ENCODE results near the gene PHF2. TPM values are rescaled to one million over a fixed set of nuclear protein-coding genes. Genes with fewer than 3 reads are reported as not detected.

The PHF2 gene
- total RNA-seq, 1 experiment from 2014 or later: 32.2 TPM

DNA sequence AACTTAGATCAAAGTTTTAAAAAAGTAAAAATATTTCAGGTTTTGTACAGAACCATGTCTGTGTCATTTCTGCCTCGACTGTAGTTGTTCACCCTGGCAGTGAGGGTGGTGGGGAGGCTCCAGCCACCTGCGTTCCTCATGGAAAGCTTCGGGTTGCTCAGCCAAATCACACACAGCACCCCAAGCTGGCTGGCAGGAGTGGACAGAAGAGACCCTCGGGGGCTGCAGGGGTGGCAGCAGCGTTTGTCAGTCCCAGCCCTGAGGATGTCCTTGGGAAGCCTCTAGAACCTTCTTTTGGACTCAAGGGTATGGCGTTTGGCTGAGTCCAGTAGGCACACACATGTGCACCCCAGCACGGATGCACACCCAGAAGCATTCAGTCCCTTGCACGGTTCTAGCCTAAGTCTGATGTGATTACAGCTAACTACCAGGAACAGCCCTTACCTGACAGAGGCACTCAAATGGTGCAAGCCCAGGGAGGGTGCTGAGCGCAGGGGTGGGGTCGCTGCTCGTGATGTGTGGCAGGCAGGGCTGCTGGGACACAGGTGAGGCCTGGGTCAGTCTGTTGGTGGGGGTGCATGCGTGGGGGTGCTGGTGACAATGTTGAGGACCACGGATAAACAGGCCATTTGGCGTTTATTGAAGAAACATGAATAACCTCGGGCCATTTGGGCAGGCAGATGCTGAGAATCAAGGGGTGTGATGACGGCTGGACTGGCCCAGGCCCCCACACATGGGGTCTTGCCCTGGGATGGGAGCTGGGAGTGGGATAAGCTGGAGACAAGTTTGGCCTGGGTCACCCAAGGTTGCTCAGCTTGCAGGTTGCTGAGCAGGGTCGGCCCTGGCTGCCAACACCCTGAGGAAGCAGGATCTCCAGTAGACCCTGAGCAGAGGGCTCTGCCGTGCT is 103.4 kb downstream of the PHF2 start:
- H3K9me3 ChIP-seq (replicated peaks): no peaks in the 10 kb centered on the region
- H3K27me3 ChIP-seq: no peaks in the 10 kb centered on the region
- H3K27ac ChIP-seq: no peak overlapping the region
- no peaks in the 10 kb centered on the region; the same call in 1 of the 2 replicates for H3K36me3 ChIP-seq
- no peak for DNase-seq
- no peak overlapping the region for H3K4me3 ChIP-seq
- H3K4me1 ChIP-seq: no peaks in the 10 kb centered on the region

DNA sequence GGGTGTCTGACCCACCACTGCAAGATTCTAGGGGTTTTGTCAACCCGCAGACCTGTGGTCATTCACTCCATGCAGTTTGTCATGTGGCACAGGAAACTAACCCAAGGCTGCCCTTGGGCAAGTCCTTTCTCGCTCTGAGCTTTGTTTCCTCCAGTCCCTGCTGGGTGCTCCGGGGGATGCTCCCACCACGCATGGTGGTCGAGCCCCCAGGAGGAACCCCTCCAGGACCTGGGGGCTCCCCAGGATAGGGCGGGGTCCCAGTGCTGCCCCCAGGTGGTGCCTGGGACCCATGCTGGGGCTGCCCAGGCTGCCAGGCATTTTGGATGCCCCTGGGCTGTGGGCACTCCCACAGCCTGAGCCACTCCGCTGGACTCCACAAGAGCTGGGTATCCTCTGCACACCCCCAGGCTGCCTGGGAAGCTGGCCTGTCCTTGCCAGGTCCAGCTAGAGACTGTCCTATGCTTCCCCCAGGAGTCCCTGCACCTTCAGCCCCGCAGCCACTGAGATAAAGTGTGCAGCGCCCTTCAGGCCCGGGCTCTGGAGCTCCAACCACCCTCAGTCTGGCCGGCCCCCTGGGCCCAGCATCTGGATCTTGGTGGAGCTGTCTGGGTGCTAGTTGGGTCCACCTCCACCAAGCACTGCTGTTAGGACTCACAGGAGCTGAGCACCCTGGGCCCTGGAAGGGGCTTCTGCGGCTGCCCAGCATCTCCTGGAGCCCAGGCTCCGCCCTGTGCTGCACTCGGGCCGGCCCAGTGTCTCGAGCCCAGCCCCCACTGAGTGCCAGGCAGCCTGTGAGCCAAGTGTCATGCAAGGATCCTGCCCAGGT is 104.3 kb downstream of the PHF2 start:
- Histone ChIP-seq H3K36me3 (no peaks in the 10 kb centered on the region; the same call in 1 of the 2 replicates), H3K4me3 (no peak overlapping the region), H3K27ac (no peak overlapping the region), H3K4me1 (no peaks in the 10 kb centered on the region), H3K9me3 (replicated peaks) (no peaks in the 10 kb centered on the region), H3K27me3 (no peaks in the 10 kb centered on the region)
- DNase-seq: peak in 1 of 2 experiments; percentile 2

DNA sequence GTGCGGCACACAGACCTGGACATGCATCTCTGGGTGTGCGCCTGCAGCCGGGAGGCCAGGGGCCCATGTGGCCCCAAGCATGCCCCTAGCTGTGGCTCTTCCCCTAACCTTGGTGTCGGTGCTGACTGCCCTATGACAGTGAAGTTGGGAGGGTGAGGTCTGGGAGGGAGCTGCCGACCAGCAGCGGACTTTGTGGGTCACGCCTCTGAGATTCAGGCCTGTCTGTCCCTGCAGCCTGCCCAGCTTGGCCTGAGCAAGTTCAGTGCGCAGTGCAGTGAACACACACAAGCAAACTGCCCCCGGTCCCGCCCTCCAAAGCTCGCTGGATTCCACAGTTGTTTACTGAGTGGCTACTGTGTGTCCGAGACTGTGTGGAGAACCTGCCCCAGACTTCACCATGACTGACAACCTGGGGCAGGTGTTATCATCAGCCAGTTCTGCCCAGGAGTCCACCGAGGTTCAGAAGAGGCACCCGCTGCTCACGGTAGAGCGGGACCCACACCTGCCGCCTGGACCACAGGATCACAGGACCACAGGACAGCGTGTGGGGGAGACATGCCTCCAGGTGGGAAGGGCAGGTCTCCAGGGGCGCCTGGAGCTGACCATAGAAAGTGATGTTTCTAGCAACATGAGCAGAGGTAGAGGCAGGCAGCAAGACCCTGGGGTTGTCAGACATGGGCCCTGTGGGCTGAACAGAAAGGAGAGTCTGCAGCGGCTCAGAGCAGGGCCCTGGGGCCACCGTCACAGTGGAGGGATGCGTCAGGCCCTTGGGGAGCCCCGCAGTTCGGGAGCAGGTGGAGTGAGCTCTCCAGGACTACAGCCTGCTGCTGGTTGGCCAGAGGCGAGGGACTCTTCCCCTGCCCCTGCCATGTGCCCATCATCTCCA is 105.1 kb downstream of the PHF2 start:
- H3K36me3 ChIP-seq: no peaks in the 10 kb centered on the region; the same call in 1 of the 2 replicates

DNA sequence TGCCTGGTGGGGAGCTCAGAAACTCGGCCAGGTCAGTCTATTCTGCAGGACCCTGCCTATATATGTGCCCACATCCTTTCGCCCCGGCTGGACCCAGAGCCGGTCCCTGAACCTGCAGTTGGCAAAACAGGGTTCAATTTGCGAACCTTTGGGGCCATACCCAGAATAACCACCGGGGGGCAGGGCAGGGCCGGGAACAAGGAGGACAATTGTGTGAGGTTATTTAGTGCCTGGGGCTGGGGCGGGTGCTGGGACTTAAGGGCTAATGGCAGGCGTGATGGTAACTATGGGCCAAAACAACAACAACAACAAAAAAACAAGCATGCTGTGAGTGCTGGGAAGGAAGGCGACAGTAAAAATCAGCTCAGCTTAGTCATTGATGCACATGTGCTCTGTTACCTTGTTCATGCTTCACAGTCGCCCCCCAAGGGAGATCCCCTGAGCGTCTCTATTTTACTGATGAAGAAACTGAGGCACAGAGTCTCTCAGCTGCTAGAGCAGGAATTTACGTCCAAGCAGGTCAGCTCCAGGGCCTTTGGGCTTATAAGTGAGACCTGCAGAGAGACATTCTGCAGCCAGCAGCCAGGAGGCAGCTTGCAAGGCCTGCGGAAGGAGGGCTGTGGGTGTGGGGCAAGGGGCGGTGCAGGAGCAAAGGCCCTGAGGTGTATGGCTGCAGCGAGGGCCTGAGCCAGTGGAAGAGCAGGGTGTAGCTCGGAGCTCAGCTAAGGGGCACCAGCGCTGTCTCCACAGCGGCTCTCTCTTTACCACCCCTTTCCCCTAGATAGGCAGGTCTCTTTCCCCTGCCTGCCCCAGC is 106.0 kb downstream of the PHF2 start:
- Histone ChIP-seq H3K27ac (no peak overlapping the region), H3K36me3 (no peaks in the 10 kb centered on the region), H3K9me3 (replicated peaks) (no peaks in the 10 kb centered on the region), H3K4me1 (no peaks in the 10 kb centered on the region), H3K27me3 (no peaks in the 10 kb centered on the region), H3K4me3 (no peak overlapping the region)
- DNase-seq: peak; percentile 69 to 79

More for the DNA sequence above, 105.1 kb downstream of the PHF2 start:
- DNase-seq: peak in 1 of 2 experiments; percentile 5
- H3K27me3 ChIP-seq: no peaks in the 10 kb centered on the region
- no peaks in the 10 kb centered on the region for H3K4me1 ChIP-seq
- no peak overlapping the region for H3K4me3 ChIP-seq
- H3K9me3 ChIP-seq (replicated peaks): no peaks in the 10 kb centered on the region
- H3K27ac ChIP-seq: no peak overlapping the region

DNA sequence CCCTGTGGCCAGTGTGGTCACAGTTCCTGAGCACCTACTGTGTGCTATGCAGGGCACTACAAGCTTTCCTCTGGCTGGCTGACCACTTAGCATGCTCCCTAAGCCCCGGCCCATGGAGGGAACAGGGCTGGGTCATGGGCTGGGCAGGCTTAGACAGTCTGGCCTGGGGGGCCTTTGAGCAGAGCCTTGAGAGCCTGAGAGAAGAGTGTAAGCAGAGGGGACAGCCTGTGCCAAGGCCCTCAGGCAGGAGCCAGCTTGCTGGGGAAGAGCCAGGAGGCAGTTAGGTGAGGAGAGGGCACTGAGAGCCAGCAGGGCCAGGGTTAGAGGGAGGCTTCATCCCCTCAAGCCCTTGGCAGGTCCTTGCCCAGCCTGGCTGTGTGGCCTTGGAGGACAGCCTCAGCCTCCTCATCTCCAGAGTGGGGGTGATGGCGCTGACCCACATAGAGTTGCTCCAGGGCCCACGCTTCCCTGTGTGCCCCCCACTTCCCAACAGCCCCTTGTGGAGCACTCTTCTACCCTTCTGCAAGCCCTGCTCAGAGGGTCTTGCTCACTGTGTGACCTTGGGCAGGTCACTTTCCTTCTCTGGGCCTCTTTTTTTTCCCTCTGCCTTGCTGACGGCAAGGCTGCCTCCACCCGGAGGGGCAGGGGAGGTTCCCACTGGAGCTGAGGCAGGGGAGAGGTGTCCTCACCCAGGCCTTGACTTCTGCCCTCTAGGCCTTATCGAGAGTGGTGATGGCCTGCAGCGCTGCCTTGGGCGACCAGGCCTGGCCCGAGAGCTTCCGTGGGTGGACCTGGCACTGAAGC is 107.1 kb downstream of the PHF2 start:
- DNase-seq: peak in 1 of 2 experiments; percentile 2
- Histone ChIP-seq H3K4me1 (no peaks in the 10 kb centered on the region), H3K9me3 (replicated peaks) (peaks cover 2% of the 10 kb centered on the region; the same call in 1 of the 2 replicates), H3K27ac (no peak overlapping the region), H3K4me3 (no peak overlapping the region), H3K27me3 (no peaks in the 10 kb centered on the region), H3K36me3 (no peaks in the 10 kb centered on the region)

DNA sequence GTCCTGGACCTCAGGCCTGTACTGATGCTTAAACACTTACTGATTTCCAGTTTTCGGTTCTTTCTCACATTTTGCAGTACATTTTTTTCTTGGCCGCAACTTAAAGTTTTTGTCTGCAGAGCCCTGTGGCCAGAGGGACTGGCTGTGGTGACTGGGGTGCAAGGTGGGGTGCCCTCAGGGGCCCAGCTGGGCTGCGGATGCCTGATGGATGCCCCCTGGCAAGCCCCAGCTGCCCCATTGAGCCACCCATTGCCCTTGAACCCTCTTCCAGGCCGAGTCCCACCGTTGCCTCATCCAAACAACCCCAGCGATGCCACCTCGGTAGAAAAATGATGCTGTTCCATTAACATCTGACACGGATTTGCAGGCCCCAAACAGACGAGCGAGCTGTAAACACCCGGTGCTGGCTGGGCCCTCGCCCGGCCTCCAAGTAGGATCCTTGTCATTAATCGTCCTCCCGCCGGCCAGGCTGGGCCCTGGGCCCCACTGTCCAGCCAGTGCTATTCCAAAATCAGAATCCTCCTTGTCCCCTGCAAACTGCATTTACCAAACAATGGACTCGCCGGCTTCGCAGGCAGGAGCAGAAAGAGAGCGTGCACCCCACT is 107.9 kb downstream of the PHF2 start:
- no peak for DNase-seq

DNA sequence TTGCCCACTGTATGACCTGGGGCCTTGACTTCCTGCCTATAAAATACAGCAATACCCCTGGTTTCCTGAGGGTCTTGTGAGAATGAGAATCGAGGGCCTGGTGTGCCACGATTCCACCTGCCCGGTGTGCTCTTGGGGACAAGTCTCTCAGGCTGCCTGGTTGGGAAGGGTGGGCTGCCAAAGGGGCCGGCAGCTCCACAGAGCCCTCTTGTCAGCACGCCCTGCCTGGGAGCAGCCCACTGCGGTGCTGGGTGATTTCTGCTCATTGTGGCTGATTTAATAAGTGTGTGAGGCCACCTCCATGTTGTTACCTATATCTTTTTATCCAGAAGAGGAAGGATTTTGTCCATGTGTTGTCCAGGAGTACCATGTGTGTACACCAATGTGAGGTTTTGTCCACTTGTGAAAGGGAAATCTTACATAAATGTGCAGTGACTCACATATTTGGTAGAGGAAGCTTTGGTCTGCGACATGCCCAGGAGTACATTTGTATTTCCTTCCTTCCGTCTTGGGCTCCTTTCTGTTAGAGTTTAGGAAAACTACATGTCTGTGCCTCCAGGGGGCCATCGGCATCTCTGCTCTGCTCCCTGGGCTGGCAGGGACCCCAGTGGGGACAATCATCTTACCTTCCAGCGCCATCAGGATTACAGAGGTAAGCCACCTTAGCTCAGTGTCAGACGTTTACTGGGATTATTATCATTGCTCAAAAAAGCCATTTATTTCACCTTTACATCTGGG is 108.6 kb downstream of the PHF2 start:
- DNase-seq: no peak
- H3K36me3 ChIP-seq: no peaks in the 10 kb centered on the region
- H3K27ac ChIP-seq: no peak overlapping the region
- H3K27me3 ChIP-seq: no peaks in the 10 kb centered on the region
- peaks cover 12% of the 10 kb centered on the region; the same call in 1 of the 2 replicates for H3K9me3 ChIP-seq (replicated peaks)
- H3K4me3 ChIP-seq: no peak overlapping the region
- no peaks in the 10 kb centered on the region for H3K4me1 ChIP-seq

More for the DNA sequence above, 107.9 kb downstream of the PHF2 start:
- no peak overlapping the region for H3K4me3 ChIP-seq
- no peaks in the 10 kb centered on the region for H3K4me1 ChIP-seq
- no peaks in the 10 kb centered on the region for H3K27me3 ChIP-seq
- no peaks in the 10 kb centered on the region for H3K36me3 ChIP-seq
- no peak overlapping the region for H3K27ac ChIP-seq
- peaks cover 9% of the 10 kb centered on the region; the same call in 1 of the 2 replicates for H3K9me3 ChIP-seq (replicated peaks)

DNA sequence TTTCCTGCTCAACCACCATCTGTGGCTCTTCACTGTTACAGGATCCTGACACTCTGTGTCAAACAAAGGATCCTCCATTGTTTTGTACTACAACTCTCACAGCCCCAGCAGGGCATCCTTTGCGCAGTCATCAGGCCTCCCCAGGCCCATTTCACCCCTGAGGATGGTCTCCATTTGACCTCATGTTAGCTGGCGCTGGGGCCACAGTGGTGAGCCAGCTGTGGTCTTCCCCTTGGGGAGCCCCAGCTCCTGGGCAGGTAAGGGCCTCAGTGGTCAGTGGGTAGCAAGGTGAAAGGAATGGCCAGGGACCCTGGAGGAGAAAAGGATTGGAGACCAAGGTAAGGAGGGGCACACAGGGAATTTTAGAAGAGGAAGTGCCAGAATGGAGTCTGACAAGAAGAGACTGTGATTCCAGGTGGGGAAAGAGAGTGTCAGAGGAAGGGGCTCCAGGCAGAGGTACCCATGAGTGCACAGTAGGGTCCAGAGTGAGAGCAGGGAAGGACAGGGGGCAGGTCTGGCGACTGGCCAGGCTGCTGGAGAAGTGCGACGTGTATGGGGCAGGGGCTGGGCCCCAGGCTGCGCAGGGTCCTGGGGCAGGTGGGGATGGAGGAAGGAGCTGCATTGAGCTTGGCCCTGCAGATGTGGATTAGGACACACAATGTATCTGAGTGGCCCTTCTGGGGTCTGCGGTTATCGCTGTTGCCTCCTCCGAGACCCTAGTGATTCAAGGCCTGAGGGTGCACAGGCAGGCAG is 109.9 kb downstream of the PHF2 start:
- Histone ChIP-seq H3K27ac (no peak overlapping the region), H3K4me3 (no peak overlapping the region), H3K27me3 (no peaks in the 10 kb centered on the region), H3K9me3 (replicated peaks) (peaks cover 12% of the 10 kb centered on the region; the same call in 1 of the 2 replicates), H3K4me1 (no peaks in the 10 kb centered on the region), H3K36me3 (no peaks in the 10 kb centered on the region)
- DNase-seq: peak in 1 of 2 experiments; percentile 1

DNA sequence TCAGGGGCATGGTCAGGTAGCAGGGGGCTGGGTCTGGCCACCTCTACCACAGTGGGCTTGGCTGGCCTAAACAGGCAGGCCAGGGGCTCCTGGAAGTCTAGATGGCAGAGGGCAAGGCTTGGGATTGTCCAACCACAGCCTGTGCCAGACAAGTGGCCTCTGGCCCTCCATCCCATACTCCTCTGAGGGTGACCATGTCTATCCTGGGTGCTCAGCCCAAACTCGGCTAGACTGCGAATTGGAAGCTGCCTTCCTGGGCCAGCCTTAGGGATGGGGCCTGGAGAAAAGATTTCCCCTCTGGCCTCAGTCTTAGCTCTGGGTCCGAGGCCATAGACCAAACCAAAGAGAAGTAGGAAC is 110.5 kb downstream of the PHF2 start:
- H3K4me3 ChIP-seq: no peak overlapping the region
- H3K4me1 ChIP-seq: no peaks in the 10 kb centered on the region
- DNase-seq: no peak
- H3K36me3 ChIP-seq: no peaks in the 10 kb centered on the region
- no peaks in the 10 kb centered on the region for H3K27me3 ChIP-seq
- peaks cover 12% of the 10 kb centered on the region; the same call in 1 of the 2 replicates for H3K9me3 ChIP-seq (replicated peaks)
- H3K27ac ChIP-seq: no peak overlapping the region

DNA sequence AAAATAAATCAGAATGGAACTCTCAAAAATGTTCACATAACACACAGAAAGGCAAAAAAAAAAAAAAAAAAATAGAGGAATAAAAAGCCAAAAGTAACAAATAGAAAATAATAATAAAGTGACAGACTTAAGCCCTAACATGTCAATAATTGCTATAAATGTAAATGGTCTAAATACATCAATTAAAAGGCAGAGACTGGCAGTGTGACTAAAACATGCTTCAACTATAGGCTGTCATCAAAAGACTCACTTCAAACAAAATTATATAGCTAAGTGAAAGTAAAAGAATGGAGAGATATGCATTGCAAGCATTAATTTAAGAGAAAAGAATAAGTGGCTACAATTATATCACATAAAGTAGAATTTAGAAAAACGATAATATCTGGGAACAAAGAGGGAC is 114.2 kb downstream of the PHF2 start:
- DNase-seq: no peak
- H3K27ac ChIP-seq: no peak overlapping the region
- H3K36me3 ChIP-seq: no peaks in the 10 kb centered on the region
- H3K4me3 ChIP-seq: no peak overlapping the region
- H3K27me3 ChIP-seq: no peaks in the 10 kb centered on the region
- peaks cover 12% of the 10 kb centered on the region; the same call in 1 of the 2 replicates for H3K9me3 ChIP-seq (replicated peaks)
- H3K4me1 ChIP-seq: no peaks in the 10 kb centered on the region

DNA sequence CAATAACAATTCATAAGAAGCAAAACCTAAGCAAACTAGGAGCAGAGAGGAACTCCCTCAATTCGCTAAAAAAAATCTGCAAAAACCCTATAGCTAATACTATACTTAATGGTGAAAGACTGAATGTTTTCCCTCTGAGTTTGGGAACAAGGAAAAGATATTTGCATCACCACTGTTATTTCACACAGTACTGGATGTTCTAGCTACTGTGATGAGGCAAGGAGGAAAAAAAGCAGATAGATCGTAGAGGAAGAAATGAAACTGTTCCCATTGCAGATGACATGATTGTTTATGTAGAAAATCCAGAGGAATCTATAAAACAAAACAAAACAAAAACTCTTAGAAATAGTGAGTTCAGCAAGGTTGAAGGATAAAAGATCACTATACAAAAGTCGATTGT is 116.7 kb downstream of the PHF2 start:
- no peaks in the 10 kb centered on the region for H3K36me3 ChIP-seq
- H3K9me3 ChIP-seq (replicated peaks): peaks cover 12% of the 10 kb centered on the region; the same call in 1 of the 2 replicates
- DNase-seq: no peak
- H3K27me3 ChIP-seq: no peaks in the 10 kb centered on the region
- no peak overlapping the region for H3K27ac ChIP-seq
- no peaks in the 10 kb centered on the region for H3K4me1 ChIP-seq
- no peak overlapping the region for H3K4me3 ChIP-seq
